GM18861 (cell line): ENCODE measurements around the gene LZTR1.

Experiments used
- ATAC-seq: cut with Tn5 transposase; IDR thresholded peaks from one replicate; pipeline ENCODE4 v1.9.1; 2021; ENCODE audit not compliant: unreplicated experiment

Gene LZTR1

GRCh38 chr22:20979940-20980453 is 2.1 kb upstream of the LZTR1 start:
- no peak for ATAC-seq

- no peak for ATAC-seq
These were observed 1.6 kb upstream of the LZTR1 start for GRCh38 chr22:20980523-20980922.

GRCh38 chr22:20980938-20981722 is 967 bp upstream of the LZTR1 start:
- peak; percentile 8 for ATAC-seq

- ATAC-seq, result no peak
These were observed 426 bp downstream of the LZTR1 start for GRCh38 chr22:20982563-20982882.

GRCh38 chr22:20983081-20983771 is 1.1 kb downstream of the LZTR1 start:
- ATAC-seq, result no peak

GRCh38 chr22:20985720-20986119 is 3.6 kb downstream of the LZTR1 start:
- no peak for ATAC-seq

- ATAC-seq, result no peak
These were observed 4.3 kb downstream of the LZTR1 start for GRCh38 chr22:20986365-20986764.

GRCh38 chr22:20987375-20987774 is 5.3 kb downstream of the LZTR1 start:
- ATAC-seq, result no peak

GRCh38 chr22:20988573-20989322 is 6.7 kb downstream of the LZTR1 start:
- no peak for ATAC-seq

- no peak for ATAC-seq
These were observed 7.4 kb downstream of the LZTR1 start for GRCh38 chr22:20989323-20990138.

- no peak for ATAC-seq
These were observed 8.4 kb downstream of the LZTR1 start for GRCh38 chr22:20990184-20991180.

- ATAC-seq, result no peak
These were observed 9.4 kb downstream of the LZTR1 start for GRCh38 chr22:20991252-20992055.

- no peak for ATAC-seq
These were observed 10.0 kb downstream of the LZTR1 start for GRCh38 chr22:20992056-20992442.

- ATAC-seq, result no peak
These were observed 10.6 kb downstream of the LZTR1 start for GRCh38 chr22:20992456-20993303.

- no peak for ATAC-seq
These were observed 11.4 kb downstream of the LZTR1 start for GRCh38 chr22:20993304-20994127.

GRCh38 chr22:20994128-20994901 is 12.2 kb downstream of the LZTR1 start:
- ATAC-seq, result no peak
